Peyer's patch (tissue), 4 donors: Measurements from ENCODE around the gene PDE4C. TPM values are rescaled to one million over a fixed set of nuclear protein-coding genes. Genes with fewer than 3 reads are reported as not detected.
"Not testable (repeated sequence)": the region's sequence is repeated elsewhere in the genome, so short reads cannot be mapped to it uniquely, and the experiment has no call there.

Experiments used
- DNase-seq, 3 donors: peaks; one replicate each; pipeline ENCODE4 v3.0.0-alpha.2; 2017 to 2019
- H3K27ac ChIP-seq, 4 donors: fragments of 200-600 bp; sonication (generic); one replicate each; pipeline ENCODE4 v1.5.1; 2016 to 2019
- H3K27me3 ChIP-seq, 2 donors: fragments of 200-600 bp; sonication (generic); one replicate each; pipeline ENCODE4 v1.5.1; 2019
- H3K36me3 ChIP-seq, 3 donors: fragments of 200-600 bp; sonication (generic); one replicate each; pipeline ENCODE4 v1.5.1; 2016 to 2019
- H3K4me1 ChIP-seq, 4 donors: fragments of 200-600 bp; sonication (generic); one replicate each; pipeline ENCODE4 v1.5.1; 2016 to 2019
- H3K4me3 ChIP-seq, 4 donors: fragments of 200-600 bp; sonication (generic); 1 replicate in 3 of 4; 2 replicates in 1 of 4; pipeline ENCODE4 v1.5.1; 2016 to 2019; ENCODE audit warnings: mild to moderate bottlenecking in 1 of 4
- H3K9me3 ChIP-seq, 4 donors: fragments of 200-600 bp; sonication (generic); one replicate each; pipeline ENCODE4 v1.5.1; 2016 to 2019; ENCODE audit warnings: mild to moderate bottlenecking in 1 of 4
- POLR2A ChIP-seq, 2 donors: fragments of 450-650 bp; IDR thresholded peaks; one replicate each; pipeline ENCODE4 v1.5.1; 2017; ENCODE audit warnings: antibody characterized with exemption in 2 of 2, mild to moderate bottlenecking in 2 of 2, moderate library complexity in 2 of 2
- total RNA-seq, 4 donors: library from RNA; depleted of rRNA; stranded (reverse); fragments of >200 nt; gene quantifications; one replicate each; pipeline ENCODE4 v1.1.0, GENCODE V29; 2016
- TF ChIP-seq, protein P1 (sequence below), 6 experiments: fragments of 450-650 bp in 4 of 6; fragments of 200-600 bp in 2 of 6; sonication (generic) in 1 of 6; IDR thresholded peaks; one replicate each; pipeline ENCODE4 v1.5.1; 2017 to 2019; ENCODE audit warnings: antibody characterized with exemption in 6 of 6, mild to moderate bottlenecking in 3 of 6, moderate library complexity in 1 of 6

The PDE4C gene
- total RNA-seq, 4 donors from 2014 or later, result 3.9 to 8.3 (median 8.3) TPM; not detected in 1

DNA sequence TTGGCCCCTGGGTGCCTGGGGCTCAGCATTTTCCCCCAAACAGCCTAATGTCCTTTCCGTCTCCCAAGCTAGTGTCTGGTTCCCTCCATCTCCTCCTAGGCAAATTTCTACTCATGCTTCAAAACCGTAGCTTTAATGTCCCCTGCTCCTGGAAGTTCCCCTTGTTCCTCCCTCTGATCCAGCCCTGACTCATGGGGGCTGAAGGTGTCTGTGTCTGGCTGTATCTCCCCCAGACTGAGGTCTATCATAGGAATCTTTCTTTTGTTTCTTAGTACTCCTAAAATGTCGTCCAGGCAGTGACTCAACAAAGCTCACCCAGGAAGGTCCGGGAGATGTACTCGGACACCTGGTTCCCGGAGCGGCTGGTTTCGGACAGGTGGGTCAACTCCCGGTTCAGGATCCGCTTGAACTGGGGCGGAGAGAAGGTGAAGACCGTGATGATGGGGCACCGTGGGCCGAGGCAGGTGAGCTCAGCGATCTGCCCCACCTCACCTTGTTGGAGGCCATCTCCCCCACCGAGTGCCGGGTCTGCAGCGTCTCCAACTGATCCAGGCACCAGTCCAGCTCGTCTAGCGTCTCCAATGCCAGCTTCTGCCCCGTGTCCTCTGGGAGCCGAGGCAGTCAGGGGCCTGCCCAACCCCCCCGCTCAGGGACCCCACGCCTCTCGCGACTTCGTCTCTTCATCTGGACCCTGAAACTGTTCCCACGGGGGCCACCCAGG, 6.2 kb downstream of the PDE4C start:
- TF ChIP-seq, protein P1, sequence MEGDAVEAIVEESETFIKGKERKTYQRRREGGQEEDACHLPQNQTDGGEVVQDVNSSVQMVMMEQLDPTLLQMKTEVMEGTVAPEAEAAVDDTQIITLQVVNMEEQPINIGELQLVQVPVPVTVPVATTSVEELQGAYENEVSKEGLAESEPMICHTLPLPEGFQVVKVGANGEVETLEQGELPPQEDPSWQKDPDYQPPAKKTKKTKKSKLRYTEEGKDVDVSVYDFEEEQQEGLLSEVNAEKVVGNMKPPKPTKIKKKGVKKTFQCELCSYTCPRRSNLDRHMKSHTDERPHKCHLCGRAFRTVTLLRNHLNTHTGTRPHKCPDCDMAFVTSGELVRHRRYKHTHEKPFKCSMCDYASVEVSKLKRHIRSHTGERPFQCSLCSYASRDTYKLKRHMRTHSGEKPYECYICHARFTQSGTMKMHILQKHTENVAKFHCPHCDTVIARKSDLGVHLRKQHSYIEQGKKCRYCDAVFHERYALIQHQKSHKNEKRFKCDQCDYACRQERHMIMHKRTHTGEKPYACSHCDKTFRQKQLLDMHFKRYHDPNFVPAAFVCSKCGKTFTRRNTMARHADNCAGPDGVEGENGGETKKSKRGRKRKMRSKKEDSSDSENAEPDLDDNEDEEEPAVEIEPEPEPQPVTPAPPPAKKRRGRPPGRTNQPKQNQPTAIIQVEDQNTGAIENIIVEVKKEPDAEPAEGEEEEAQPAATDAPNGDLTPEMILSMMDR (IDR thresholded peaks at IDR 0.05), result no peak
- TF ChIP-seq POLR2A (IDR thresholded peaks at IDR 0.05), result no peak
- no peaks in the 10 kb centered on the region for H3K36me3 ChIP-seq
- DNase-seq, result no peak

GRCh38 chr19:18218600-18218999, 7.6 kb downstream of the PDE4C start:
- Histone ChIP-seq H3K36me3 (no peaks in the 10 kb centered on the region), H3K4me3 (no peak overlapping the region), H3K4me1 (peaks cover 0 to 7% (median 0%) of the 10 kb centered on the region in 4 donors), H3K9me3 (no peaks in the 10 kb centered on the region), H3K27me3 (no peaks in the 10 kb centered on the region), H3K27ac (no peak overlapping the region)
- DNase-seq, result no peak
- no peak for TF ChIP-seq POLR2A (IDR thresholded peaks at IDR 0.05)
- TF ChIP-seq, protein P1 (IDR thresholded peaks at IDR 0.05), result no peak

More for the DNA sequence above, 6.2 kb downstream of the PDE4C start:
- Histone ChIP-seq H3K4me1 (peaks cover 0 to 17% (median 5%) of the 10 kb centered on the region in 4 donors), H3K9me3 (no peaks in the 10 kb centered on the region), H3K27ac (no peak overlapping the region), H3K27me3 (peaks cover 0 to 3% of the 10 kb centered on the region in 2 donors), H3K4me3 (no peak overlapping the region)

DNA sequence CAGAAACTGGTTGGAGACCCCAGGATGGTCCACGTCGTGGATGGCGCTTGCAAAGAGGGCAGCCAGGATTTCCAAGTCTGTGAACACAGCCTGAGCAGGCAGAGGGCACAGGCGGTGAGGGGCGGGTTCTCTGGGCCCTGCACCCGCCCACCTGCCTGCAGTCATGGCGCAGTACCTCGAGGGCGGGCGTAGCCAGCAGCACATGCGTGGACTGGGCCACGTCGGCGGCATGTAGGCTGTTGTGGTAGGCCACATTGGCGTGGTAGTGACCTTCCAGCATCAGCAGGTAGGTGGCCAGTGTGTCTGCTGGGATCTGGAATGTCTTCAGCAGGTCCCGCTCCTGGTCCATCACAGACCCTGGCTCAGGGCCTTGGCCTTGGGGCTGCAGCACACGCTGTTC, 8.1 kb downstream of the PDE4C start:
- no peaks in the 10 kb centered on the region for H3K36me3 ChIP-seq
- H3K4me1 ChIP-seq, result peaks cover 0 to 7% (median 0%) of the 10 kb centered on the region in 4 donors
- no peak overlapping the region for H3K27ac ChIP-seq
- DNase-seq, result no peak
- H3K4me3 ChIP-seq, result no peak overlapping the region
- no peaks in the 10 kb centered on the region for H3K27me3 ChIP-seq
- TF ChIP-seq POLR2A (IDR thresholded peaks at IDR 0.05), result no peak
- TF ChIP-seq, protein P1 (IDR thresholded peaks at IDR 0.05), result no peak
- H3K9me3 ChIP-seq, result no peaks in the 10 kb centered on the region

DNA sequence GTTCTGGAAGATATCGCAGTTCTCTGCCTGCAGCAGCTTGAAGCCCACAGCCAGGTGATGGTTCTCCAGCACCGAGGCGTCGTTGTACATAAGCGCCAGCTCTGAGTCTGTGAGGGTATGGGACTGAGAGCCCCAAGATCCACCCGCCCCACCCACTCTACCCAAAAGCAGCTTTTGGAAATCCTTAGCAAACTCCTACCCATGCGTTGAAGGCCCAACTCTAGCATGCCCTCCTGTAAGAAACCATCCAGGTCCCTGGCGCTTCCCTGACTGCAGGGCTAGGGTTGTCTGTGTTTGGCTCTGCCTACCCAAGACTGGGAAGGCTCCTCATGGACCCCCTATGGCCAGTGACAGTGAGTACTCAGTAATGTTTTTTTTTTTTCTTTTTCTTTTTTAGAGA, 9.4 kb downstream of the PDE4C start:
- H3K9me3 ChIP-seq, result no peaks in the 10 kb centered on the region
- H3K4me1 ChIP-seq, result peaks cover 0 to 7% (median 0%) of the 10 kb centered on the region in 4 donors
- no peak overlapping the region for H3K4me3 ChIP-seq
- no peaks in the 10 kb centered on the region for H3K27me3 ChIP-seq
- H3K27ac ChIP-seq, result no peak overlapping the region
- DNase-seq, result no peak
- TF ChIP-seq POLR2A (IDR thresholded peaks at IDR 0.05), result no peak
- no peaks in the 10 kb centered on the region for H3K36me3 ChIP-seq

DNA sequence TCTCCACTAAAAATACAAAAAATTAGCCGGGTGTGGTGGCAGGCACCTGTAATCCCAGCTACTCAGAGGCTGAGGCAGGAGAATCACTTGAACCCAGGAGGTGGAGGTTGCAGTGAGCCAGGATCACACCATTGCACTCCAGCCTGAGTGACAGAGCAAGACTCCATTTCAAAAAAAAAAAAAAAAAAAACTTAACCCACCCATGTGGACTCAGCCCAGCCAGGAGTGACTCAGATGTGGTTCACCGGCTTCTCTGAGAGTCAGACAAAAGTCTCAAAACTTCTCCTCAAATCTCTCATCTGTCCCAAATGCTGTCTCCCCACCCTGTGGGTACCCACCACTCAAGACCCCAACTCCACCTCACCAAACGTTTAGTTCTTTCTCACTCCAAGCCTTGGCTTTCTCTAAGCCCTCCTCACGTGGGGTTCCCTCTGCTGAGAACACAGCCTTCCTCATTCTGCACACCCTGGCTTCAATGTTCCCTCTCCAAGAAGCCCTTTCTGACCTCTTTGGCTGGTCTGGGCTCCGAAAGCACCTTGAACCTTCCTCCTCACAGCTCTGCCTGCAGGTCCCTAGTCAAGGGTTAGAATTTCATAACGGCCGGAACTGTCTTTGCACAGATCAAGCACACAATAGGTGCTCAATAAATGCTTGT, 11.3 kb downstream of the PDE4C start:
- no peak overlapping the region for H3K4me3 ChIP-seq
- H3K27ac ChIP-seq, result no peak overlapping the region
- H3K36me3 ChIP-seq, result no peaks in the 10 kb centered on the region
- no peak for TF ChIP-seq POLR2A (IDR thresholded peaks at IDR 0.05)
- TF ChIP-seq, protein P1 (IDR thresholded peaks at IDR 0.05), result no peak
- no peaks in the 10 kb centered on the region for H3K27me3 ChIP-seq
- H3K4me1 ChIP-seq, result no peaks in the 10 kb centered on the region
- H3K9me3 ChIP-seq, result no peaks in the 10 kb centered on the region
- DNase-seq, result no peak

GRCh38 chr19:18211683-18212082, 14.6 kb downstream of the PDE4C start:
- Histone ChIP-seq H3K36me3 (no peaks in the 10 kb centered on the region), H3K4me3 (no peak overlapping the region), H3K27ac (no peak overlapping the region), H3K27me3 (no peaks in the 10 kb centered on the region), H3K9me3 (no peaks in the 10 kb centered on the region), H3K4me1 (no peaks in the 10 kb centered on the region)
- no peak for TF ChIP-seq POLR2A (IDR thresholded peaks at IDR 0.05)
- TF ChIP-seq, protein P1 (IDR thresholded peaks at IDR 0.05), result no peak
- no peak for DNase-seq

- H3K4me1 ChIP-seq, H3K4me3 ChIP-seq, H3K9me3 ChIP-seq, H3K27ac ChIP-seq, H3K36me3 ChIP-seq, DNase-seq, H3K27me3 ChIP-seq: not testable (repeated sequence)
These were observed 16.3 kb downstream of the PDE4C start for GRCh38 chr19:18209912-18210311.
